ENCODE results near the gene FGFR2.

DNA sequence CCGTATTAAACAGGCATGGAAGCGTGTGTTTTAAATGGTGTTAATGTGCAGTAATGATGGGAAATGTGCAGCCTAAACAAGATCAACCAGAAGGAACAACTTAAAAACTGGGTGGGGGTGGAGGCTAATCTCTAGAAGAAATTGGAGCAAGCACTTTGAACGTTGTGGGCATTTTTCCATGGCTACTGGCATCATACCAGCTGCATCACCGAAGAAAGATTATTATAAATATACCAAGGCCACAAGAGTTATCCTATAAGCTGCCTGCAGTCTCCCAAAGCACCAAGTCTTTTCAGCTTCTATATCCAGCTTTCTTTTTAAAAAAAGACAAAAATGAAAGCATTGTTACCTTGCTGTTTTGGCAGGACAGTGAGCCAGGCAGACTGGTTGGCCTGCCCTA is 79.9 kb downstream of the FGFR2 start:
- TF ChIP-seq, protein P1, sequence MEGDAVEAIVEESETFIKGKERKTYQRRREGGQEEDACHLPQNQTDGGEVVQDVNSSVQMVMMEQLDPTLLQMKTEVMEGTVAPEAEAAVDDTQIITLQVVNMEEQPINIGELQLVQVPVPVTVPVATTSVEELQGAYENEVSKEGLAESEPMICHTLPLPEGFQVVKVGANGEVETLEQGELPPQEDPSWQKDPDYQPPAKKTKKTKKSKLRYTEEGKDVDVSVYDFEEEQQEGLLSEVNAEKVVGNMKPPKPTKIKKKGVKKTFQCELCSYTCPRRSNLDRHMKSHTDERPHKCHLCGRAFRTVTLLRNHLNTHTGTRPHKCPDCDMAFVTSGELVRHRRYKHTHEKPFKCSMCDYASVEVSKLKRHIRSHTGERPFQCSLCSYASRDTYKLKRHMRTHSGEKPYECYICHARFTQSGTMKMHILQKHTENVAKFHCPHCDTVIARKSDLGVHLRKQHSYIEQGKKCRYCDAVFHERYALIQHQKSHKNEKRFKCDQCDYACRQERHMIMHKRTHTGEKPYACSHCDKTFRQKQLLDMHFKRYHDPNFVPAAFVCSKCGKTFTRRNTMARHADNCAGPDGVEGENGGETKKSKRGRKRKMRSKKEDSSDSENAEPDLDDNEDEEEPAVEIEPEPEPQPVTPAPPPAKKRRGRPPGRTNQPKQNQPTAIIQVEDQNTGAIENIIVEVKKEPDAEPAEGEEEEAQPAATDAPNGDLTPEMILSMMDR (IDR thresholded peaks at IDR 0.05), result no peak
- TF ChIP-seq EP300 (IDR thresholded peaks at IDR 0.05), result no peak

Measured in tibial nerve (tissue), 4 donors.